HepG2 (cell line): Measurements from ENCODE around the gene COX15. TPM values are rescaled to one million over a fixed set of nuclear protein-coding genes. Genes with fewer than 3 reads are reported as not detected.

Experiments used
- BRD4 ChIP-seq: sonication (generic); formaldehyde crosslinking; IDR thresholded peaks from 2 replicates; pipeline ENCODE4 v1.4.0; 2020; ENCODE audit warnings: missing genetic modification reagents
- KAT8 ChIP-seq: IDR thresholded peaks from 2 replicates; pipeline ENCODE4 v1.6.1; 2016; ENCODE audit warnings: missing genetic modification reagents, missing compliant biosample characterization
- NKX3-1 ChIP-seq: sonication (generic); formaldehyde crosslinking; IDR thresholded peaks from 2 replicates; pipeline ENCODE4 v1.5.0; 2020; ENCODE audit warnings: missing genetic modification reagents
- ZBTB40 ChIP-seq, 2 experiments: fragments of 450-650 bp in 1 of 2; sonication (generic) in 1 of 2; formaldehyde crosslinking in 1 of 2; IDR thresholded peaks; 2 replicates each; pipeline versions ENCODE4 v1.6.1 to v1.8.0; 2016 to 2022; ENCODE audit warnings: antibody characterized with exemption in 1 of 2, mild to moderate bottlenecking in 1 of 2, missing genetic modification reagents in 1 of 2
- ZBTB44 ChIP-seq: sonication (generic); formaldehyde crosslinking; IDR thresholded peaks from 2 replicates; pipeline ENCODE4 v1.4.0; 2020; ENCODE audit warnings: missing genetic modification reagents
- ZNF124 ChIP-seq: sonication (generic); formaldehyde crosslinking; IDR thresholded peaks from 2 replicates; pipeline ENCODE4 v1.4.0; 2020; ENCODE audit warnings: missing genetic modification reagents
- ZNF510 ChIP-seq: sonication (generic); formaldehyde crosslinking; IDR thresholded peaks from 2 replicates; pipeline ENCODE4 v1.4.0; 2020; ENCODE audit warnings: low read depth, mild to moderate bottlenecking, missing genetic modification reagents
- ZNF556 ChIP-seq: sonication (generic); formaldehyde crosslinking; IDR thresholded peaks from 2 replicates; pipeline ENCODE4 v1.4.0; 2020; ENCODE audit warnings: mild to moderate bottlenecking, missing genetic modification reagents, borderline replicate concordance
- polyA plus RNA-seq, 8 experiments: library from polyadenylated mRNA; depleted of rRNA in 3 of 8; stranded (reverse) in 7 of 8; unstranded in 1 of 8; fragments of >200 nt; fragmentation: Illumina TruSeq in 4 of 8; extraction: Trizol in 4 of 8; gene quantifications; 2 replicates each; pipeline versions ENCODE4 v1.2.1 to v1.2.3, GENCODE V29; 2011 to 2016; ENCODE audit warnings: low read depth in 4 of 8, missing spikeins in 1 of 8, mixed read lengths in 1 of 8; ENCODE audit not compliant: insufficient read depth in 1 of 8
- total RNA-seq, 5 experiments: library from RNA; depleted of rRNA; stranded (reverse); fragments of >200 nt; fragmentation: Illumina TruSeq; extraction: Trizol; gene quantifications; 2 replicates each; pipeline ENCODE4 v1.2.3, GENCODE V29; 2016; ENCODE audit warnings: low read depth in 1 of 5
- TF ChIP-seq, protein P1 (sequence below): IDR thresholded peaks from 2 replicates; pipeline ENCODE4 v1.6.1; 2012; ENCODE audit warnings: low read depth, low read length, improper control_type of control experiment
- TF ChIP-seq, protein P2 (sequence below): sonication (generic); formaldehyde crosslinking; IDR thresholded peaks from 2 replicates; pipeline ENCODE4 v1.8.0; 2022; ENCODE audit warnings: missing genetic modification reagents, mild to moderate bottlenecking, moderate library complexity, borderline replicate concordance
- TF ChIP-seq, protein P3 (sequence below): sonication (generic); formaldehyde crosslinking; IDR thresholded peaks from 2 replicates; pipeline ENCODE4 v1.8.0; 2023; ENCODE audit warnings: mild to moderate bottlenecking, missing genetic modification reagents

Gene COX15
- total and polyA plus RNA-seq, 2 of the 13 experiments (the other 11 are each of a cell fraction or from before 2014, with no cell fraction given), result 19.2 to 44.7 TPM

DNA sequence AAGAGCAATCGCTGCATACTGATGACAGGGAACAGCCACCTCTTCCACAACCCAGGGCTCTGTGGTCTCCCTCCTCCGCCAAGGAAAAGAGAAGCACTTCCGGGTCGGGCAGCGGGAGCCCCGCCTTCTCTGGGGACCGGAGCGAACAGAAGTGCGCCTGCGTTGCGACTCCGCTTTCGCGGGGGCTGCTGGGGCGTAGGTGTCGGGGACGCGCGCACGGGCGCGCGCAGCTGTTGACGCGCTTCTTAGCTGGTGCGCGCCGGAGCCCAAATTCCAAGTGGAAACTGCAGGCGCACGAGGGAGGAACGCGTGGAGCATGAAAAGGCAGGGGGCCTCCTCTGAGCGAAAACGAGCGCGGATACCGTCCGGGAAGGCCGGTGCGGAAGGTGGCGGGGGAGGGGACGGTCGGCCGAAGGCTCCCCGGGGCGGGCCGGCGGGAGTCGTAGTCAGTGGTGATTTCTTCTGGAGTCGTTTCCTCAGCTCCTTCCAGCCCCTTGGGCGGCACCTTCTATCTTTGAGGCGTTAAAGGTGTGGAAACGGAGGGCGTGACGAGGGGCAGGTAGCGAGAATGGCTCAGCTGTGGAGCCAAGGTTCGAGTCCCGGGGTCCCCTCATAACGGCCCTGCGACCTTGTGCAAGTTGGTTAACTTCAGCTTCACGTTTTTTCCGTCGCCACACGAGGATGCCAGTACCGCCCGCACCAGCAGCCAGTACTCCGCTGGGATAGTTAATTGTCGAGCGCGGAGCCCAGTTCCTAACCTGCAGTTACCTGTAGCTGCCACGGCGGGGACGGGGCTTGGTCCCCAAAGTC, at the start of gene COX15, which contains the start of gene CUTC (continued):
- TF ChIP-seq, protein P1, sequence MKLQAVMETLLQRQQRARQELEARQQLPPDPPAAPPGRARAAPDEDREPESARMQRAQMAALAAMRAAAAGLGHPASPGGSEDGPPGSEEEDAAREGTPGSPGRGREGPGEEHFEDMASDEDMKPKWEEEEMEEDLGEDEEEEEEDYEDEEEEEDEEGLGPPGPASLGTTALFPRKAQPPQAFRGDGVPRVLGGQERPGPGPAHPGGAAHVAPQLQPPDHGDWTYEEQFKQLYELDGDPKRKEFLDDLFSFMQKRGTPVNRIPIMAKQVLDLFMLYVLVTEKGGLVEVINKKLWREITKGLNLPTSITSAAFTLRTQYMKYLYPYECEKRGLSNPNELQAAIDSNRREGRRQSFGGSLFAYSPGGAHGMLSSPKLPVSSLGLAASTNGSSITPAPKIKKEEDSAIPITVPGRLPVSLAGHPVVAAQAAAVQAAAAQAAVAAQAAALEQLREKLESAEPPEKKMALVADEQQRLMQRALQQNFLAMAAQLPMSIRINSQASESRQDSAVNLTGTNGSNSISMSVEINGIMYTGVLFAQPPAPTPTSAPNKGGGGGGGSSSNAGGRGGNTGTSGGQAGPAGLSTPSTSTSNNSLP, result no peak
- TF ChIP-seq, protein P2, sequence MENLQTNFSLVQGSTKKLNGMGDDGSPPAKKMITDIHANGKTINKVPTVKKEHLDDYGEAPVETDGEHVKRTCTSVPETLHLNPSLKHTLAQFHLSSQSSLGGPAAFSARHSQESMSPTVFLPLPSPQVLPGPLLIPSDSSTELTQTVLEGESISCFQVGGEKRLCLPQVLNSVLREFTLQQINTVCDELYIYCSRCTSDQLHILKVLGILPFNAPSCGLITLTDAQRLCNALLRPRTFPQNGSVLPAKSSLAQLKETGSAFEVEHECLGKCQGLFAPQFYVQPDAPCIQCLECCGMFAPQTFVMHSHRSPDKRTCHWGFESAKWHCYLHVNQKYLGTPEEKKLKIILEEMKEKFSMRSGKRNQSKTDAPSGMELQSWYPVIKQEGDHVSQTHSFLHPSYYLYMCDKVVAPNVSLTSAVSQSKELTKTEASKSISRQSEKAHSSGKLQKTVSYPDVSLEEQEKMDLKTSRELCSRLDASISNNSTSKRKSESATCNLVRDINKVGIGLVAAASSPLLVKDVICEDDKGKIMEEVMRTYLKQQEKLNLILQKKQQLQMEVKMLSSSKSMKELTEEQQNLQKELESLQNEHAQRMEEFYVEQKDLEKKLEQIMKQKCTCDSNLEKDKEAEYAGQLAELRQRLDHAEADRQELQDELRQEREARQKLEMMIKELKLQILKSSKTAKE (CRISPR knock-in tag), result 0 out of 2 replicates have a peak, but pooled peaks have one; percentile 20
- TF ChIP-seq NKX3-1 (CRISPR knock-in tag), result no peak; the same call in 1 of the 2 replicates
- TF ChIP-seq ZBTB44 (CRISPR knock-in tag), result 0 out of 2 replicates have a peak, but pooled peaks have one; percentile 18
- TF ChIP-seq ZNF124, result peak; percentile 55; the same call in 1 of the 2 replicates
- no peak; the same call in 1 of the 2 replicates for TF ChIP-seq BRD4 (CRISPR knock-in tag)
- peak; percentile 86; the same call in 1 of the 2 replicates for TF ChIP-seq ZNF556 (CRISPR knock-in tag)
- peak; percentile 94 for TF ChIP-seq KAT8 (CRISPR knock-in tag)
- TF ChIP-seq ZNF510, result 0 out of 2 replicates have a peak, but pooled peaks have one; percentile 72
- TF ChIP-seq, protein P3, sequence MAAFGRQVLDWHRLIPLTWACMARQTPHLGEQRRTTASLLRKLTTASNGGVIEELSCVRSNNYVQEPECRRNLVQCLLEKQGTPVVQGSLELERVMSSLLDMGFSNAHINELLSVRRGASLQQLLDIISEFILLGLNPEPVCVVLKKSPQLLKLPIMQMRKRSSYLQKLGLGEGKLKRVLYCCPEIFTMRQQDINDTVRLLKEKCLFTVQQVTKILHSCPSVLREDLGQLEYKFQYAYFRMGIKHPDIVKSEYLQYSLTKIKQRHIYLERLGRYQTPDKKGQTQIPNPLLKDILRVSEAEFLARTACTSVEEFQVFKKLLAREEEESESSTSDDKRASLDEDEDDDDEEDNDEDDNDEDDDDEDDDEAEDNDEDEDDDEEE (CRISPR knock-in tag), result peak; percentile 80
- TF ChIP-seq ZBTB40 (IDR thresholded peaks at IDR 0.05), result peak; percentile 34; the same call in 1 of the 2 replicates
- peak; percentile 77 for TF ChIP-seq ZBTB40 (CRISPR knock-in tag; IDR thresholded peaks at IDR 0.05)
